GM18507 (cell line): ENCODE results near the gene CAMSAP2.

ENCODE experiments used
- DNase-seq: peaks from one replicate; pipeline ENCODE4 v3.0.0; 2011; ENCODE audit warnings: low read depth; ENCODE audit not compliant: insufficient read length; ENCODE audit errors: extremely low spot score
- FAIRE-seq: peaks from 2 replicates; lab custom pipeline; 2011; peaks lifted over from hg19 to GRCh38; lab: Jason Lieb, UNC

The CAMSAP2 gene

DNA sequence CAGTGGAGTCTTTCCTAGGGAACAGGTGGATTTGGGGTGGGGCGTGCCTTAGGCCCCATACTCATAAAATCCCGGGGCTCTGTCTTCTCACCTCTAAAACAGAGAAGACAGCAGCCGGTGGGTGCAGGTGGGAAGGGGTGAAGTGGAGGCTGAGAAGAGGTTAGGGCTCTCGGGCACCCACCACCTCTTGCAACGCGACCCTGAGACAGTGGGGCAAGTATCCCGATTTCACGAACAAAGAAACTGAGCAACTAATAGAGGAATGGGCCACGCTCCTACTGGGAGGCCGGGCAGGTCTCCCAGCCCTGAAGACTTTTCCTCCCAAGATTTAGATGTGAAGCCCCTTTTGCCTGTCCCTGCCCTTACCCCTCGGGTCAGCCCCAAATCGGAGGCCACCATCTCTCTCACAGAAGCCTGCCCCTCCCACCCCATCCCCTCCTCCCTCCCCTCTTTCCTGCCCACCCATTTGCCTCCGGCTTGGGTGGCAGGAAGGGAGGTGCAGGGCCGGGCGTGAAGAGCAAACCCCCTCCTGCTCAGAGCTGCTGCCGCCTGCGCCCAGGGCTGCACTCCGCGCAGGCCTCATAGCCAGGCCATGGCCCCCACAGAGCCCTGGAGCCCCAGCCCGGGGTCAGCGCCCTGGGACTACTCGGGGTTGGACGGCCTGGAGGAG lies 133.9 kb downstream of the CAMSAP2 start, which contains the start of gene GPR25:
Gene GPR25, plus strand, starts transcription at position 536 of the 670 bp plus-strand sequence. Its CDS starts 57 bp downstream, at position 593.
- DNase-seq (no peak), FAIRE-seq (no peak)

DNA sequence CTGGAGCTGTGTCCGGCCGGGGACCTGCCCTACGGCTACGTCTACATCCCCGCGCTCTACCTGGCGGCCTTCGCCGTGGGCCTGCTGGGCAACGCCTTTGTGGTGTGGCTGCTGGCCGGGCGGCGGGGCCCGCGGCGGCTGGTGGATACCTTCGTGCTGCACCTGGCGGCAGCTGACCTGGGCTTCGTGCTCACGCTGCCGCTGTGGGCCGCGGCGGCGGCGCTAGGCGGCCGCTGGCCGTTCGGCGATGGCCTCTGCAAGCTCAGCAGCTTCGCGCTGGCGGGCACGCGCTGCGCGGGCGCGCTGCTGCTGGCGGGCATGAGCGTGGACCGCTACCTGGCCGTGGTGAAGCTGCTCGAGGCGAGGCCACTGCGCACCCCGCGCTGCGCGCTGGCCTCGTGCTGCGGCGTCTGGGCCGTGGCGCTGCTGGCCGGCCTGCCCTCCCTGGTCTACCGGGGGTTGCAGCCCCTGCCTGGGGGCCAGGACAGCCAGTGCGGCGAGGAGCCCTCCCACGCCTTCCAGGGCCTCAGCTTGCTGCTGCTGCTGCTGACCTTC lies 134.5 kb downstream of the CAMSAP2 start:
- FAIRE-seq, result no peak
- no peak for DNase-seq

DNA sequence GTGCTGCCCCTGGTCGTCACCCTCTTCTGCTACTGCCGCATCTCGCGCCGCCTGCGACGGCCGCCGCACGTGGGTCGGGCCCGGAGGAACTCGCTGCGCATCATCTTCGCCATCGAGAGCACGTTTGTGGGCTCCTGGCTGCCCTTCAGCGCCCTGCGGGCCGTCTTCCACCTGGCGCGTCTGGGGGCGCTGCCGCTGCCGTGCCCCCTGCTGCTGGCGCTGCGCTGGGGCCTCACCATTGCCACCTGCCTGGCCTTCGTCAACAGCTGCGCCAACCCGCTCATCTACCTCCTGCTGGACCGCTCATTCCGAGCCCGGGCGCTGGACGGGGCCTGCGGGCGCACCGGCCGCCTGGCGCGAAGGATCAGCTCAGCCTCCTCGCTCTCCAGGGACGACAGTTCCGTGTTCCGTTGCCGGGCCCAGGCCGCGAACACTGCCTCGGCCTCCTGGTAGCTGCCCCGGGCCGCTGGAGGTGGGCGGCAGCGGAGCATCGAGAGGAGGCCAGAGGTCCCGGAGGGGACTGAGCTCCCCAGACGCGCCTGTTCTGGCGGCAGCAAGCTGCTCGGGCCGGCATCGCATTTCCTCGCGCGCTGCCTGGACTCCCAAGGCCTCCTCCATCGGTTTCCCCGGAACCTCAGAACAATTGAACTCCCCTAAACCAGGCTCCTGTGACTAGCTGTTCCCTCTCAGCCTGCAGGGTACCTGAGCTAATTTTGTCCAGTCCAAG lies 135.1 kb downstream of the CAMSAP2 start:
- FAIRE-seq, result no peak

DNA sequence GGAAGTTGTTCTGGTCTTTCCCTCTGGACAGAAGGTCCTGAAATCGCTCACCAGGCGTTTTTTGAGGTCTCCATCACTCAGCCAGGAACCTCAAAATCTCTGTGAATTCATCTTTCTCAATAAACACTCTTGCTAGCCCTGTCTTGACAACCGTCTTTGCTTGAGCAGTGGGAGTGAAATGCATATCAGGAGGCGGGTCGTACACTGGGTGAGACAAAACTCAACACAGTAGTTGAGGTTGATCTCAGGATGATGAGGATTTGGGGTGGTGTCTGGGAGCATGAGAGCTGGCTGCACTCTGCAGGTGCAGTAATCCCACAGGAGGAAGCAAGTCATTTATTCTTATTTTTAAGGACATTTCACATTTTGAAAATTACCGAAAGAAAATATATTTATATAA lies 136.0 kb downstream of the CAMSAP2 start:
- no peak for FAIRE-seq
- DNase-seq, result no peak

More for the DNA sequence above, 135.1 kb downstream of the CAMSAP2 start:
- DNase-seq, result no peak

DNA sequence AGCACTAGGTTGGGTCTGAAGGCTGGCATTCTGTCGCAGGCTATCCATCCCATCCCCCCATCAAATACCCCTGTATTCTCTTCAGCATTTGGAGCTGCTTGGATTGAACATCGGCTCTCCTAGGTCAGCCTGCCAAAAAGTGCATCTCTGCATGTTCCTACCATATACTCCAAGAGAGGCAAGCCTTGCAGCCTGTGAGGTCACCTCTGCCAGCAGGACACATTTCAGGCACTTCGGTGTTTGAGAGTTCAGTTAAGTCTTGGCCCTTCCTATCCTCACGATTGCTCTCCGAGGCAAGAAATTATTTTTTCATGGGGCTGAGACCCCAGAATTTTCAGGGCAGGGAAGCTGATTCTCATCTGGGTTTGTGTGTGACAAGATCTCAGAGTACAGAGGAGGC lies 136.7 kb downstream of the CAMSAP2 start:
- DNase-seq, result no peak
- no peak for FAIRE-seq

DNA sequence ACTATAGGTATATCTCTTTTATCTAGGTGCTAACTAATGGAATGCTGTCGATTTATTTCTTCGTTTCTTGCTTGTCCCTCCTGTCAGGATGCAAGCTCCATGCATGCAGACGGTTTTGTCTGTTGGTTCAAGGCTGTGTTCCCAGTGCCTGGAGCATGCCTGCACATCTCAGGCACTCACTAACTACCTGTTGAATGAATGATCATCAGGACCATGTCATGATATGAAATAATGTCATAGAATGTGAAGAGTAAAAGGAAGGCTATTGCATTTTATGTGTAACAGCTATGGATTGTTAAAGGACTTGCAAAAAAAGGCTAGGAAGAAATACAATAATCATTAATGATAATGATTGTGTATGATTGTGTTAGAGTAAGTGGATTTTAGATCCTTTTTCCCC lies 138.3 kb downstream of the CAMSAP2 start:
- no peak for FAIRE-seq

DNA sequence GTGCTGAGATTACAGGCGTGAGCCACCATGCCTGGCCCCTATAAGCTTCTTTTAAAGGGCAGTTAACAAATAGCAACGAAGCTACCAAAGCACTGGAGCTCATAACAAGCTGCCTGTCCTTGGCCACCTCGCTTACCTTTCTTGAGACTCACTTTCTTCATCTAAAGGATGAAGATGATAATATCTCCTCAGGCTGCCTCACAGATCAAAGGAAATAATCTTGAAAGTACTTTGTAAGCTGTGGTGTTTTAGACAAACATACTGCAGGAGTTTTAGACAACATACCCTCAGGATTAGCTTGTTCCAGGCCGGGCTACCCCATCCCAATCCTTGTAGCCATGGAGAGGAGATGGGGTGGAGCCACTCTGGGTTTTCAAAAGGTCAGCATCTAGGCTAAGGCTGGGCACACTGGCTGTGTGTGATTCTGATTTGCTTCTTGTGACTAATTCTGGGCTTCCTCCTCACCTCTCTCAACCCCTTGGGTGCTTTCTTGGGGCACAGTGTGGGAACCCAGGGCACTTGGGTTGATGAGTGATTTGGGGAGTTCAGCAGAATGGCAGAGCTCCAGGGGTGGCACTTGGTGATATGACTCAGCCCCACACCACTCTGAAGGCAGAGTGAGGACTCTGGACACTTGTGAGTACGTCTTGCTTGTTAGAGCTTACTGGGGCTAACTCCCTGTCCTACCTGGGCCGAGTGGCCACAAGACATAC lies 139.3 kb downstream of the CAMSAP2 start:
- DNase-seq (no peak), FAIRE-seq (peak; percentile 92)

More for the DNA sequence above, 138.3 kb downstream of the CAMSAP2 start:
- no peak for DNase-seq

DNA sequence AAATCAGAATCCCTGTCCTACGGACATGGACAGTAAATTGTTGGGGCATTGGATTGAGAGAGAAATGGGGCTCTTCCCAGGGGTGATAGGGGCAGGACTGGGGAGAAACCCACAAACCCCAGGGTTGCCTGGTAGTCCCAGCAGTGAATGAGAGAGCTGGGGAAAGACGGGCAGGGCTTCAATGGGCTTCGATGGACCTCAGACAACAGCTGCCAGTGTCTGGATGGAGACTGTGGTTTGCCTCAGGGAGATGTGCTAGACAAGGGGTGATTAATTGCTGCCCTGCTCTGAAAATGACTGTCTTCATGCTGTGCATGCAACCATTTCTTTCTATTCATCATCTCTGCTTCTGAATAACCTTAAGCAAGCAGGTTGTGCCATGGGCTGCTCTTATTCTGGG lies 141.5 kb downstream of the CAMSAP2 start:
- peak; percentile 80 for FAIRE-seq
- DNase-seq, result no peak

DNA sequence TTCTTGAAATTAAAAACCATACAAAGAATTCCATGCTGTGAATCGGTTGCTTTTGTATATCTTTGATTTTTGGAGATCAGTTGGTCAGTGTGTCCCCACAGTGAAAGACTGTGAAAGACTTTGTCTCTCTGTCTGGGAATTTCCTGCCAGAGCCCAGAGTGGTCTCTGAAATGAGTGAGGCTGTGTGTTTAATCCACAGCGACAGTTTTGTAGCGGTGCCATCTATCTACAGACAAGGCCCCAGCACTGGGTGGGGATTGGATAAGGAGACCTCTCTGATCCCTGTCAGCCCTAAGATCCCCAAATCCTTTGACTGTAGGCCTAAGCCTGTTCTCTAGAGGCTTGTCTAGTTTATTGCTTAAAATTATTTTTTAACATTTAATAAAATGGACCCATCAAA lies 144.4 kb downstream of the CAMSAP2 start:
- DNase-seq, result no peak
- FAIRE-seq, result no peak

DNA sequence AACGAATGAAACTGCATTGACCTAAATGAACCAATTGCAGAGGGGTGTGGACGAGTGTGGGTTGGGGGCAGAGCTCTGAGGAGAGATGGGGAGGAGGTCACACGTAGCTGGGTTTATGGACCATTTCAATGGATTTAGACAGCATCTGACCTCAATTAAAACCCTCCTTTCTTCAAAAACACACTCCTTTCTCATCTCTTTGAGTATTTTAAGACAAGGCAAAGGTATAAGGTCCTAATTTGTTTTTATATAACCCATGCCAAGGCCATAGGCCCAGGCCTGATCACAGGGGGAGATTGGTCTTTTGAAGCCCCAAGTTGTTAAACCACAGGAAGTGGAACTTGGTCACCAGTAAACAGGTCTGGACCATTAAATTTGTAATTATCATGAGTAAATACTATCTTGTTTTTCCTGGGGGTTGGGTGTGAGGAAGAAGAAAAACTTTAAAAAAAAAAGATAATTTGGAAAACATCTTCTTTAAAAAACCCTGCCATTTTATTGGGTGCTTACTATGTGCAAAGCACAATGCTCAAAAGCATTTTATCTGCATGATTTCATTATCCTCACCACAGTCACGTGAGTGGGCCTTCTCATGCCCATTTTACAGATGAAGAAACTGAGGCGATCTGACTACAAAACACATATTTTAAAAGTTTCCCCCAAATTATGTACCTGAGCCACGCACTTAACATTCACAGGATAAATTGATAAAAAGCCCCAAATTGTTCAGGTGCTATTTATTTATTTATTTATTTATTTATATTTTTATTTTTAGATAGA lies 147.1 kb downstream of the CAMSAP2 start:
- DNase-seq (no peak), FAIRE-seq (peak; percentile 56)

DNA sequence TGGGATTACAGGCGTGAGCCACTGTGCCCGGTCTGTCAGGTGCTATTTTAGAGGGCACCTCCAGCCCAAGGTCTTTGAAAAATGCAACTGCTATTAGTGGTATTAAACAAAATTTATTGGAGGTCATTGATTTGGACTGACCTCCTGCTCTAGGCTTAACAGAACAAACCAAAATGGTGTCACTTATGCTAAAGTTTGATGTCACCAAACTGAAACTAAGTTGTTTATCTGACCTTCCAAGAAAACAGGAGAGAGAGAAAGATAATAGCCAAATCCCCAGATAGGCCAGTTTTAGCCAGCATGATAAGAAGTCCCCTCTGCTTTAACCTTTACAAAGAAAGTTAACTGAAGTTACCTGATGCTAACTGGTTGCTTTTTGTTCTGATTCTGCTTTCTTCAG lies 147.9 kb downstream of the CAMSAP2 start:
- FAIRE-seq (no peak), DNase-seq (no peak)

DNA sequence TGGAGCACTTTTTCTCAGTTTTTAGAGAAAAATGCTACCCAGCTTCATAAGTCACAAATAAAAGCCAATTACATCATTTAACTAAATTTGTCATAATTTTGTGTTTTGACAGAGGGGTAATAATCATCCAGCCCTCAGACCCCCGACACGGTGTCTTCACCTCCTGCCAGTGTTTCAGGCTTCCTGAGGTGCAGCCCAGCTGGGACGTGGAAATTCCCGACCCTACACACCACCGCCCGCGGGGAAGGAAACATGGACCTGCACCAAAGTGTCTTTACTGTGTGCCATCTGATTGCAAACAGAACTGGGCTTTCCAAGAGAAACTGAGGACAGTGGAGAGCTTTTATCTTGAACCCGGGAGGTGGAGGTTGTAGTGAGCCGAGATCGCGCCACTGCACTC lies 148.3 kb downstream of the CAMSAP2 start:
- FAIRE-seq, result no peak
- no peak for DNase-seq

DNA sequence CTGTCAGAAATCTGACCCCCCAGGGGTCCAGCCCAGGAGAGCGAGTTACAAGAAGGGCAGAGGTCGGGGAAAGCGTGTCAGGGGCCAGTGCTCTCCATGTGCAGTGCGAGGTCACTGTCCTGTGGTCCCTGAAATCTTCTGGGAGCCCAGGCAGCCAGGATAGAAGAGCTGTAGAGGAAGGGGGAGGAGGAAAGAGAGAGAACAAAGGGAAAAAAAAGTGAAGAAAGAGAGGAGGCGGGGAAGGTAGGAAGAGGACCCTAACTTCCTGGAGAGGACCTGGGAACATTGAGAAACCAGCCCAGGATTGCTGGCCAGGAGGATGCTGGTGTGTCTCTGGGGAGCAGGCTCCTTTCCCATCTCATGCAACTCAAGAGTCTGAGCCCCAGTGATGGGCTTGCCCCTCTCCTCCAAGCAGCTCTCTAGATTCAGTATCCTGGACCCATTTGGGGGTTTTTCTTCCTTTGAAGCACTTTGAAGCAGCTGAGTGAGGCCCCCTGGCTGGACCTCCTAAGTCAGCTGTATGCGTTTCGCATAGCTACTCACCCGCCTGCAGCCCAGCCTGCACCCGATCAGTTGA lies 149.2 kb downstream of the CAMSAP2 start:
- no peak for FAIRE-seq
- DNase-seq, result no peak

DNA sequence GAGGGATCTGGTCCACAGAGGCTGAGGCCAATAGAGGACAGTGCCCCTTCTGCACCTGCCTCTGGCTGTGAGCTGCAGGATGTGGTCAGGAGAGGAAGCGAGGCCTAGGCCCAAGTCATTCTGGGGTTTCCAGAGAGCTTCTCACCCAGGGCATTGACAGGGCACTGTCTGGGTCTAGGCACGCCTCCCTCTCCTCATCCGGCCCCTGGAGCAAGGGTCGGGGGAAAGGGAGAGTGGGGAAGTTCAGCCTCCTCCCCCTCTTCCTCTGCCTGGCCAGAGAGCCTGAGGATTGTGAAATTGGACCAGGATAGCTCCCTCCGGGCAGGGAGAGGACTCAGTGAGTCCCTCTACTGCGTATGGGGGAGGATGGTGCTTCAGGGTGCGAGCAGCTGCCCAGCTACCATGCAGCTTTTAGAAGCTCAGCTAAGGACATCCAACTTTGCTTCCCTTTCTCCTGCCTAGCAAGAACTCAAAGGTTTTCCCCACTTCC lies 149.7 kb downstream of the CAMSAP2 start:
- FAIRE-seq (peak; percentile 100), DNase-seq (peak; percentile 73)

DNA sequence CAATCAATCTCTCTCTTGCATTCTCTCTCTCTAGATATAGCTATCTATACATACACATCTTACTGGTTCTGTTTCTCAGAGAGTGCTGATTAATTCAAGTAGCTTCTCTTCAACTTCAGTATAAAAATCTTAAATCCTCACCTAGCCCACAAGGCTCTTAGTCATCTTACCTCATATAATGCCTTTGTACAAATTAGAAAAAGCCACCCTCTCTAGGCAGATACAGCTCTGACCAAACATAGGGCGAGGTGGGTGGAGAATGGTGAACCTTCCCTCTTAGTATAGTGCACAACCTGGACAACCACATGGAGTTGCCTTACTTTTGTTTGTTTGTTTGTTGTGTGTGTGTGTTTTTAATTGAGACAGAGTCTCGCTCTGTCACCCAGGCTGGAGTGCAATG lies 150.9 kb downstream of the CAMSAP2 start:
- DNase-seq (no peak), FAIRE-seq (peak; percentile 18)

DNA sequence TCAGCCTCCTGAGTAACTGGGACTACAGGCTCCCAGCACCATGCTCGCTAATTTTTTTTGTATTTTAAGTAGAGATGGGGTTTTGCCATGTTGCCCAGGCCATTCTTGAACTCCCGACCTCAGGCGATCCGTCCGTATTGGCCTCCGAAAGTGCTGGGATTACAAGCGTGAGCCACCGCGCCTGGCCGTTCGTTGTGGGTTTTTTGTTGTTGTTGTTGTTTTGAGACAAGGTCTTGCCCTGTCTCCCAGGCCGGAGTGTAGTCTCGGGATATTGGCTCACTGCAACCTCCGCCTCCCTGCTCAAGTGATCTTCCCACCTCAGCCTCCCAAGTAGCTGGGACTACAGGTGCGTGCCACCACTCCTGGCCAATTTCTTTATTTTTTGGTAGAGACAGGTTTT lies 151.3 kb downstream of the CAMSAP2 start:
- FAIRE-seq (no peak), DNase-seq (no peak)

DNA sequence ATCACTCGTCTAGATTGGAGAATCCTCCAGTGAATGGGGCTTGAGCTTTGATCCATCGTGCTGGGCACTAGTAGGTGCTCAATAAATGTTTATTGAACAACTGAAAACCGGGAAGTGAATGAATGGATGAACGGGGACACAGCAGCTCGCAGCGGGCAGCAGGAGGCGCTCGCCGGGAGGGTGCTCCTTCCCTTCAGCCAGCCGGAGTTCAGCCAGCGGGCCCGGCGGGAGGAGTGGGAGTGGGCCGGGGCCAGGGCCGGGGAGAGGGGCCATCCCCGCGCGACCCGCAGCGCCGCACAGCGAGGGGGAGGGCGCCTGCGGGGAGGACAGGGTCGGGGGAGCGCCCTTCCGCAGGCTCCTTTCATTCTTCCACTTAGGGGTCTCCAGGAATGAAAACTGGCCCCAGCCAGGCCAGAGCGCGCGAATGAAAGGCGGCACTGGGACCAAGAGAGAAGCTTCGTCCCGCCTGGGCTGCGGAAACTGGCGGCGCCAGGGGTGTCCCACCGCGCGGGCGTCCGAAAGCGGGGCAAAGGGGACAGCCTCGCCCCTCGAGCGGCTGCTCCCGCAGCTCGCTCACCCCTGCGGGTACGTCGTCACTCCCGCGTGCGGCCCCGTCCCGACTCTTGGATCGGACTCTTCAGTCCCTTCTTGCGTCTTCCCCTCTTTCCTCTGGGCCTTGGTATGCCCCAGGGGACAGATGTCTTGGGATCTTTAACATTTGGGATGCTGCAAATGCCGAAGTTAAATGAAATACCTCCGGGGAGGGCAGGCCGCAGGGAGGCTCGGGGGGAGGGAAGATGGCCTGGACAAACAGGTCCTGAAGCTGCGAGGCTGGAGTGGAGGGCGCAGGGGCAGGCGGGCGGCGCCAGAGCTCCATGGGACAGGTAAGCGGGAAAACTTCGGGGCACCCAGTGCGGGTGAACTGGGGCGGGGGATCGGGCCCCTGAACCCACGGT lies 152.4 kb downstream of the CAMSAP2 start:
- FAIRE-seq (peak; percentile 39), DNase-seq (no peak)

DNA sequence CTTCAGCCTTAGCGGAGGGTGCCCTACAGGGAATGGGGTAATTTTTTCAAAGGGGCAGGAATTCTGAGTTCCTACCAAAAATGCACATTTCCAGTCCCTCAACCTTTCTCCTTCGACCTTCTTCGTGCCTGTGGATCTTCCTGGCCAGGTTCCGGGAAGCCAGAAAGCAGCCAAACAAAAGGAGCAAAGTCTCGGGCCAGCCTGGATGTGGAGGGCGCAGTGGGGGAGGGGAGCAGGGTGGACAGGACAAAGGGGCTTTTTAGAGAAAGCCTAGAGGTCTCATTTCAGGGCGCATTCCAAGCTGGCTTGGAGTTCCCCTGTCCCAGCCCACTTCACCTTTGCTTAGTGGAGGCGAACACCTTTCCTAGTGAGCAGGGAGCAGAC lies 153.1 kb downstream of the CAMSAP2 start:
- peak; percentile 47 for FAIRE-seq
- DNase-seq, result no peak
